ENCODE measurements around the gene FYCO1.
A peak's percentile ranks its signal among the peaks of the same experiment; 100 is the strongest.

Gene FYCO1

DNA sequence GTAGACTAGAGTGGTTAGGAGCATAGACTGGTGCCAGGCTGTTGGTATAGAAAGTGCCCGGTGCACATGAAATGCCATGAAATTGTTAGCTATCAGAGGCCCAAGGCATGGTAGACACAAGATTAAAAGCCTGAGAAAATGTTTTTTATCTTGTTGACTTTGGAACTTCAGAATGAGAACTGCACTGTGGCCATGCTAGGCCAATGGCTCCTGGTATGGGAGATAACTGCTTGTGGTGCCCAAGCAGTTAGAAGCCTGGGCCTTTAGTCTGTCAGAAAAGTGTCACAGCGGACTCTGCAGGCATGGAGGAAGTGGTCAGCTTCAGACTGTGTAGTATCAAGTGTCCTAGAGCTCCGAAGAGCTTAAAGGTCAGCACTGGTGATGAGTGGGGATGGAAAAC, 11.9 kb downstream of the FYCO1 start:
- DNase-seq, result no peak

DNA sequence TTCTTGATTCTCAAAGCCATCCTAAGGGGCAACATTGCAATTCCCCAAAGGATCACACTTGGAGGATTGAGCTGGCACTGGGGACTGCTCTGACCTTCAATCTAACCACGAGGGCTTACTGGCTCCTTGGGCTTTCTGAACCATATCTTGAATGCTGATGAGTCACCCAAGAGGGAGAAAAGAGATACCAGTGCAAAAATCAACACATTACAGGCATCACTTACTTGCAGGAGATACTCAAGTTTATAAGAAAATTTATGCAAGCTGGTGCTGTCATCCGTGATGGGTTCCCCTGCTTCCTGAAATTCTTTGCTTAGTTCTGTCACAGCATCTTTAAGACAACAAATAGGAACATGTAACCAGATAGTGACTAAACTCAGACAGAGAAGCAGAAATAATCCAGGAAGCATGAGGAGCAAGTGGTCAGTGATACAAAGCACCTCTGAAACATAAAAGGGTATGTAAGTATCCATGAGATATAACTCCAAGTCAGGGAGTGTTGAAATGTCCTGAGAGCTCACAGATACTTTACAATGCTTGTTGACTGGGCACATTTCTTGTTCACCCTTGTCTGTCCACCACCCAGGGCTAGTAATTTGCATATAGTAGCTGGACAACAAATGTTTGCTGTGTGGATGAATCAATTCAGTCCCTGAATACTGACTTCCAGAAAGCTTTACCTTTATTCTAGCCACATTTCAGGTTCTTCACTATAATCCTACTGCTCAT, 14.1 kb downstream of the FYCO1 start:
- no peak for DNase-seq

DNA sequence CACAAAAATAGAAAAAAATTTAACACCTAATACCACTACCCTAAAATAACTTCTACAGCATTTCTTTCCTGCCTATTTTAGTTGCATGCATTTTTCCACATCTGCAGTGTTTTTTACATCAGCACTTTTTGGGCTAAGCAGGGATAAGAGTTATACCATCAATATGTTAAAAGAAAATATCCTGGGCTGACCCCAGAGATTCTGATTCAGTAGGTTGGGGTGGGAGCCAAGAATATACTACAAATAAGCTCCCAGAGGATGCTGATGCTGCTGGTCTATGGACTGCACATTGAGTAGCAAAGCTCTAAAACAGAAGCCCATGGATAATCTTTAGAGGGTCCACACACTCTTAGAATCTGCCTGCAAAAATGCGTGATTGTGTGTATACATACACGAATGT, 14.8 kb downstream of the FYCO1 start:
- DNase-seq, result no peak

DNA sequence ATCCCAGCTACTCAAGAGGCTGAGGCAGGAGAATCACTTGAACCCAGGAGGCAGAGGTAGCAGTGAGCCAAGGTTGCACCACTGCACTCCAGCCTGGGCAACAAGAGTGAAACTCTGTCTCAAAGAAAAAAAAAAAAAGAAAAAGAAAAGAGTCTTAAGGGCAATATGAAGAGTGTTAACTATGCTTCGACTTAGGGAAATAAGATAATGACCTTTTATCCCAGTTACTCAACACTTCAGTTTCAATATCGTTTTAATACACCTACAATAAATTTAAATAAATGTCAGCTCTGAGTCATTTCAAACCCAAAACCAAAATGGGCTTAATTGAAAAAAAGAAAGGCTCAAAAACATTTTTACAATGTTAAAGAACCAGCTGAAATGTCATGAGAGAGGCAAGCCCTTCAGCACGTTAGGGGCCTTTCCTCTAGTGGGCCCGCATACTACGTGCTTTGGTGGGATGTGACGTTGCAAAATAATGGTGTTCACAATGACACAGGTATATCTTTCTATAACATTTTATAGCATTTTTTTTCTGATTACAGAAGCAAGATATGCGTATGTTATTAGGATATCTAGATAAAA, 15.3 kb downstream of the FYCO1 start:
- no peak for DNase-seq

DNA sequence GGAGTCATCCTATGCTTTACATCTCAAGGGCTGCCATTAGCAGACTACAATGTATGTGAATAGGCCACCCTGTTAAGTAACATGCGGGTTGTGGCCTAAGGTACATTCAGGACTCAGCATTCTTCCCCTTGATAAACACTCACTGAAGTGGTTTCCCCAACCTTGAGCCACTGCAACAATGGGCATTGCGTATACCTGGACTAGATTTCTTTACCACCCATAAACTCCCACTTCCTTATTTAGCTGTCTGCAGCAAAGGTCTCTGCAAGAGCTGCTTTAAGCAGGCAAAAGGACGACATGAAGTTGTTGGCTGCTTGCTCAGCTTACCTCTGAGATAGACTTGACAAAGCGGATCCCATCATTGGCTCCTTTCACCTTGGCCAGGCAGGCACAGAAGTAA, 16.2 kb downstream of the FYCO1 start:
- DNase-seq, result no peak

DNA sequence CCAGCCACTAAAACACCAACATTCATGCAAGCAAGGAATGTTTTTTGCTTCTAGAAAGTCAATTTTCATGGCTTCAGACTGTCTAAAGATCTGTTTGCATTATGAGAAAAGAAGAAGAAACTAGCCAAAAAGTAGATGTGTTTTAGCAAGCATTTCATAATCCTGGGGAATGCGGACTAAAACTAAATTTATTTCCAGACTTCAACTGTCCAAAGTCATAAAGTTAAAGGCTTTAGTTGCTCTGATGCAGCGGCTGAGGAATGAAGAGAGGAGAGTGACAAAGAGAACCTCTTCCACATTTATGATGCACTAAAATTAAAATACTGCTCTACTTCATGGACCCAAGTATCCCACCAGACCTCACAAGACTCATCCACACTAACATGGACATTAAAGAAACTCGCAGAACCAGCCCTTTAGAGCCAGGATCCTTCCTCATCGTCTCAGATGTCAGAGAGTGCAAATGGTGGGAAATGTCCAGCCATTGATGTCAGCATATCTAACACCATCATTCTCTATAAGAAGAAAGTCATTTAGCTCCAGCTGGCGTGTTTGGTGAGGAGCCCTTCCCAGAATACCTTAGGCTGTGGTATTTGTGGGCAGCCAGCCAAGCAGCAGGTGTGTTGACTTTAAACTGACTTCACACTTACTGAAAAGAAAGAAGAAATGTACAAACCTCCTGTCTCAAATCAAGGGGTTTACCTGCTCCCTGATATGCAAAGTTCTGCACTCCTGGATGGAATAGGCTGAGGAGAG, 17.4 kb downstream of the FYCO1 start:
- peak; percentile 2 for DNase-seq

DNA sequence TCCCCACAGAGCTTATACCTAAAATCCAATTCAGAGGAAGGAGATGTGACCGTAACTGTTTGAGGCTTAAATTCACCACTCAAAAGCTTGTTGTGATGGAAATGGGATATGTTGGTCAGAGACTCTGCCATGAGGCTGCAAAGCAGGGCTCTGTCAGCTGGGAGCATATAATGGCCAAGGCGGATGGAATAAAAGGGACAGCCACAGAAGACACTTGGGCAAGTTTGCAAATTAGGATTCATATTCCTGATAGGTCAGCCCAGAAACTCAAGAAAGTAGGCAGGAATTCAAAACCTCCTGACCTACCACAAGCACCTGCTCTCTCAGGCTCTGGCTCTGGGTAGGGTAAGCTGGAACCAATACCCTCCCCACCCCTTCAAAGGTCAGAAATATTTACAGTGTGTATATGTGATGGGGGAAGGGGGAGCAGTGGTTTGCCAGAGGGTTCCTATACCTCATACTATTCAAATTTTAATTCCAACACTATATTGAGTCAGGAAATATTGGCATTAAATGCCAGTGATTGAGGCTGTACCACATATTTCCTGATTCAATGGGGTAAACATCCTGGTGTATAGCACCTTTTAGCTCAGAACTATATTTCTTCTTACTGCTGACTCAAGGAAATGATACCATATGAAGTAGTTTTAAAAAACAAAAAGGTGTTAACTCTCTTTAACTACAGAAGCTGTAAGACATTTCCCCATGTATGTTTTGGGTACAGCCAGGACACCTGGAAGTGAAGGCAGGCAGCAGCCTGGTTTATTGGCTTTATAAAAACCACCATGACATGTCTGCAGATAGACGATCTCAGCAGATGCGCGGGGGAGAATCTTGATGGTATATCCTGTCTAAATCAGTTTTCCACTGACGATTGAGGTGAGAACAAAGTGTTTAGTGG, 19.2 kb downstream of the FYCO1 start:
- DNase-seq, result no peak

DNA sequence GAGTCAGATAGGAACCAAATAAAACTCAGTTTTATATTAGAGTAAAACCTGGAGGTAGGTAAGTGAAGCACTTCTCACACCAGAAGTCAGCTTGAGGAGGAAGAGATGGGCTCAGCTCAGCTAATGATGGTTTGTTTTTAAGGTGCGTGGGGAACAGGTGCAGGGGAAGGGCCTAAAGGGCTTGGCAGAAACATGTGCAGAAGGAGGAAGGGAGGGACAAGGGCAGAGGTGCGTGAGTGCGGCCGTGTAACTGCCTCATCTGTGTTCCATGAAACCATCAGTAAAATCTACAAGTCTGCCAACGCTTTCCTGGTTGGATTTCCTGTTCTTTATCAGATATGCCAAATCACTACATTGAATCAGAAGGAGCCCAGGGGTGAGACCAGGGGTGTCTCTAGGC, 19.9 kb downstream of the FYCO1 start:
- no peak for DNase-seq

DNA sequence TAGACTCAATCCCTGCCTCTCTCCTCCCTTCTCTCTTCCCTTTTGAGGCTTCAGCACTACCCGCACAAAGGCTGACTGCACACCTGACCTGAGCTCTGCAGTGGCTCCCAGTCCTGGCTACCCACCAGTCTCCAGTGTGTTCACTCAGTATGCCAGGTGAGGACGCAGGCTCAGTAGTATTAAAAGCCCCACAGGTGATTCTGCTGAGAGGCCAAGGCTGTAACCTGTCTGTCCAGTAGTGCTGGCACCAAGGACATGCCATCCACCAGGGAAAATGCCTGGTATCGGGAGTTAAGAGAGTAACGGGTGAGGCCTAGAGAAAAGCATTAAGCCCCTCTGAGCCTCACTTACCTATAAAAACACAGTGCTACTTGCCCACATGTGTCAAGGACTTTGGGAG, 20.9 kb downstream of the FYCO1 start:
- no peak for DNase-seq

DNA sequence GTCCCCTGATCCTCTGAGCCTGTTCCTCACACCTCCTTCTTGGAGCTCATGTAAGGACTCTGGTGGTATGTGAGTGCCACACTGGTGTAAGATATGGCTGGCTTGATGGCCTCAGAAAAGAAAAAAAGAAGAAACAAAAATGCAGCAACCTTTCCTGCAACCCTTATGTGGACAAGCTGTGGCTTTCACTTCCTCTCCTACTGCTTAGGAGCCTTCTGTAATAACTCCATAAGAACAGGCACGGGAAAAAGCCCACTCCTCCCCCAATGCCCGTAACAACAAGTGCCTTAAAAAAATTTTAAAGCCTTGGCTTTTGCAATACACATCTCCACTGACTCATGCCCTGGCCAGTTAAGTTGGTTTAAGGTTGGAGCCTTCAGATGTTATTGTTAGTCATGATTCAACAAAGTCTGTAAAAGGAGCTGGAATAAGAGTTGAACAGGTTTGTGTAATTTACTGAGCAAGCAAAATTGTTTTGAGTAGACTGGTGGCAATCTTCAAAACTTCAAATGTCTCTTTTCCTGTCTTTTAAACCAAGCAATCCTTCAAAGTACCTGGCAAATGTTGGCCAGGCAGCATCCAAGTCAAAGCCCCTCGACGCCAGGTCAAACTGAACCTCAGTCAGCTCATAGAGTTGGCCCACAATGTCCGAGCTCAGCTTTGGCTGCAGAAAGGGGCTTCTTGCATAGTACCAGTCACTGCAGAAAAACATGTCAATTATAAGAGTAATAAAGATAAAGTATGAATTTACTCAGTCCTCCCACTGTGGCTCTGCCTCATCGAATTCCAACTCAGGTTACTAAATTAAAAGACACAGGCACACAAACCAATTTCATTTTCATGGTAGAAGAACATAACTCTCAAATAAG, 22.9 kb downstream of the FYCO1 start:
- DNase-seq, result no peak

DNA sequence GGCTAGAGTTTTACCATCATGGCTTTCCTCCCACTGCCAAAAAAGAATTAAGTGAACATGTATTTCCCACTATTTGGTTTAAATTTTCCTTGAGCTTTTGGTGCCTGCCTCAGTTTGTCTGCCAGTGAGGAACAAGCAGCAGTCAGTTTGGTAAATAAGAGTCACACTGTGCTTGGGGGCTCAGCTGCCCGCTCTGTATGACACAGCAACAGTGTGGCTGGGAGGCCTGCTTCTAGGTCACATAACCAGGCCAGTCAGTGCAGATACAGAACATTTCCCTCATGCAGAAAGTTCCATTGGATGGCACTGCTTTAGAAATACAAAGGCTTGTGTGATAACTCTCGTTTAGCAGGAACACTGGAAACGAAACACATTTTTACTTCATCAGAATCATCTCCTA, 25.7 kb downstream of the FYCO1 start:
- DNase-seq, result no peak

DNA sequence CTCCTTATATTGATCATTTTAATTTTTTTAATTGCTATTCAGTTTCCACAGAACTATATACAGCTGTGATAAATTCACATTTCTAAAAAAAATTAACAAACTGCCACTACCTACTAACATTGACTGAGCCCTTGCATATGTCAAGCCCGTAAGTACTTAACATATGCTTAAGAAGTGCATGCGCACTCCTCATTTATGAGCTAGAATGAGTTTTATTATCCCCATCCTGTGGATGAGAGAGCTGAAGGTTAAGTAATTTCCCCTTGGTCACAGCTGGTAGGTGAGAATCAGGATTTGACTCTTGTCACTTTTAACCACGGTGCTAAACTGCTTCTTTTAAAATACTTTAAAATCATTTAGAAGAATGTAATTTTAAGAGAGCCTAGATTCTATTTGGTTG, 26.5 kb downstream of the FYCO1 start:
- DNase-seq, result no peak

DNA sequence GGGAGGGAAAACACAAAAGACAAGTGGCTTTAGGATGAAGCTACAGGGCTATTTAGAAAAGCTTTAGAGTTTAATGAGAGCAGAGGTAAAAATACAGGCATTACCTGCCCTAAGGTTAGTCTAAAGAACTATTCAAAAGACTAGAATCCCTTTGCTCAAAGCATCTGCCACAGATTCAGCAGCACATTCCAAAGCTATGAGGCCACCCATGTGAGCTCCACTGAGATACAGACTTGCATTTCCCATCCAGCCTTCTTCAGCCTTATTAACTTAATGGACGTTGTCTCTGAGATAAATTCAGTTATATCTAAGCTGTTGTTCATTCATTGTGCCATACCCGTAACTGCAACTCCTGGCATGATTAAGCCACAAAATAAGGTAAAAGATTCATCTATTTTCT, 26.9 kb downstream of the FYCO1 start:
- DNase-seq, result no peak

DNA sequence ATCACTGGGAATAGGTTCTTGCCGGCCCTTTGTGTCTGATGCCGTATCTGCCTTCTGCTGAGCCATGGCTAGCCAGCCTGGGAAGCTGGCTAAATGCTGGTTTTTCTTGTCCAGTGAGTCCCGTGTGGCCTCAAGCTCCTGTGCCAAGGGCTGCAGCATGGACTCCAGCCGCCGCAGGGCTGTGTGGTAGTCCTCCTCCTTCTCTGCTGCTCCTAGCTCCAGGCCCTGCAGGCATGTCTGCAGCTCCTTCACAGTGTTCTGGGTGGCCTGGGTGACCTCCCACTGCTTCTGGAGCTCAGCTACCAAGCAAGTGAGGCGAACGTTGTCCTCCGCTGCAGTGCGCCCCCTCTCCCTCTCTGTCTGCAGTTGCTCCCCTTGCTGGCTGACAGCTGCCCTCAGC, 27.5 kb downstream of the FYCO1 start:
- no peak for DNase-seq

DNA sequence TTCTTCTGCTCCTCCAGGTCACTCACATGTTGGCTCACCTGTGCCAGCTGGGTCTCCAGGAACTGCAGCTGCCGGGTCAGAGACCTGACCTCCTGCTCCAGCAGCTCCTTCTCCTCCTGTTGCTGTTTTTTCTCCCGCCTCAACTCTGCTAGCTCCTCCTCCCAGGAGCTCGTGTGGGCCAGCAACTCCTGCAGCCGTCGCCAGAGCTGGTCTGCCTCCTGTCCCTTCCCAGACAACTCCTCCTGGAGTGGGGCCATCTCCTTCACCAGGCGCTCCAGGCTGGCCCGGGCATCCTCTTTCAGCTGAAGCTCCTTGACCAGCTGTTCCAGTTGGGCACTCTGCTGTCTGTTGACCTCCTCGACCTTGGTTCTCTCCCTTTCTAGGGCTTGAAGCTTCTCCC, 27.9 kb downstream of the FYCO1 start:
- no peak for DNase-seq

DNA sequence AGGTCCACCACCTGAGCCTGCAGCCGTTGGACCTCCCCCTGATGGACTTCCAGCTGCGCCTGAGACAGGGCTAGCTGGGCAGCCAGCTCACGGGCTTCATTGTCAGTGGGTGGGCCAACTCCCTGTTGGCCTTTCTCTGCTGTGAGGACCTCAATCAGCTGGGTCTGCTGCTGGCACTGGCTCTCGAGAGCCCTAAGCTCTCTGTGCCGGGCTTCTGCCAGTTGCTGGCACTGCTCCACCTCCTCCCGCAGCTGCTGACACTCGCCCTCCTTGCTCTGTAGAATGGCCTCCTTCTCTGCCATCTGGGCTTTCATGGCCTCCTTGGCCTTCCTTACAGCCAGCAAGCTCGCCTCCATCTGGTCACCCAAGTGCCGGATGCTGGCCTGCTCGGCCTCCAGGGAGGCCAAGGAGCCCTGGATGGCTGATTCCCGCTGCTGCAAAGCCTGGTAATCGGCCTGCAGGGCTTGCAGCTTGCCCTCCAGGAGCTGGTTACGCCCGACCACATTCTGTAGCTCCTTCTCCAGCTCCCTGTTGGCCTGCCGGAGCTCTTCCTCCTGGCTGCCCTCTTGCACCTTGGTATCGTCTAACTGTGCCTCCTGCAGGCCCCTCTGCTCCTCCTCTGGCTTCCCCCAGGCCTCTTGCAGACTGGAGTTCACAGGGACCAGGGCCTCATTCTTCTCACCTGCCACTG, 28.5 kb downstream of the FYCO1 start:
- DNase-seq, result no peak

DNA sequence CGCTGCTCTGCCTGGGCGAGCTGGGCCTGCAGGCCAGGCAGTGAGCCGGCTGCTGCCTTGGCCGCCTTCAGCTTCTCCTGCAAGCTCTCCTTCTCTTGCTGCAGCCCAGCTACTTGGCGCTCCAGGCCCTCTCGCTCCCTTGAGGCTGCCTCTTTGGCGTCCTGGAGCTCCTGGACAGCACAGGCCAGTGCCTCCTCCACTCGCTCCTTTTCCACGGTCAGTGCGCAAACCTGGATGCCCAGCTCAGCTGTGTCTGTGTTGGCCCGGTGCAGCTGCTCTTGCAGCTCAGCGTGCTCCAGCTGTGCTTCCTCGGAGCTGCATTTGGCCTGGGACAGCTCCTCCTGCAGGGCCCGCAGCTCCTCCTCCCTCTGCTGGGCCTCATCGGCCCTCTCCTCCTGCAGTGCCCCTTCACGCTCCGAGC, 29.2 kb downstream of the FYCO1 start:
- DNase-seq, result no peak

DNA sequence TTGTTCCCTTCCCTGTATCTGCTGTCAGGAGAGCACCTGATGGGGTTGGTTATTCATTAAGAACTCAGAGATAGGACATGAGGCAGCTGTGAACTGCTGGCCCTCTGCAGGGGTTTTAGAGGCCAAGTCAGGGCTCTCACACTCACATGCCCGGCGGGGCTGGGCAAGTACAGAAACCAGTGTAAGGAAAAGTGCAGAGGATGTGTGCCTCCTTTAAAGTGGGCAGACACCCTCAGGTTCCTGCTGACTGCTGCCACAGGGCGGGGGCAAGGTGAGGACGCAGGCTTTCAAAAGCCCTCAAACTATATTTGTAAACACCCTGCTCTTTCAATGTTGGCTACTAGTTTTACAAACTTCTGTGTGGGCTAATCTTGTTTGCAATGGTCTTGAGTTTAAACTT, 30.0 kb downstream of the FYCO1 start:
- DNase-seq, result no peak

DNA sequence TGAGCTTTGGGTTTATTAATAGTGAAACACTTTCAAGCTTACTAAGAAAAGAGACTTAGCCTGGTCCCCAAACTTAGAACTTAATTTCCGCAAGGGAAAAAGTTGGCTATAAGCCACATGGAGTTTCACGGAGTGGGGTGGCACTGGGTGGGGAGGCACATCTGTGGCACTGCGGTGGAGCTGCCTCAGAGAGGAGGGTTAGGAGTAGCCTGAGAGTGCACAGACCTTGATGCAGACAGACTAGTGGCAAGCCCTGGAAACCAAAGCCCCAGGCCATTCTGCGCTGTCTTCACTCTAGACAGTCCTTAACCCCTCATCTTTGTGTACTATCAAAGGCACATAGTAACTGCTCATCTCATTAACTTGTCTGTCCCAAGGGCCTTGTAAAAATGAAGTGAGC, 30.4 kb downstream of the FYCO1 start:
- no peak for DNase-seq

DNA sequence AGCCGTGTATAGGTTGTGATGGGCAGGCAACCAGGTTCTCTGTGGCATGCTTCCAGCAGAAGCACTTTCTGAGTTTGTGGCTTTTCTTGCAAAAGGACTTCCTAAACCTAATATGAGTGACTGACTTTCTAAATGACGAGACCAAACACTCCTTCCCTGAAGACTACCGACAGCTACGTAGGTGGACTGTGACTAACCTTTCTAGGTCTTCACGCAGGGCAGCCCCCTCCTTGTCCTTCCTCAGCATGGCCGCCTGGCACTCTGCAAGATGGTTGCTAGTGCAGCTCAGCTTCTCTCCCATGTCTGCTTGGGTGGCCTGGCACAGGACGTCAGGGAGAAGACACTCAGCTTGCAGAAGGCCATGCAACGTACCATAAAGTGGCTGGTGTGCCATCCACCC, 31.5 kb downstream of the FYCO1 start:
- DNase-seq, result no peak

DNA sequence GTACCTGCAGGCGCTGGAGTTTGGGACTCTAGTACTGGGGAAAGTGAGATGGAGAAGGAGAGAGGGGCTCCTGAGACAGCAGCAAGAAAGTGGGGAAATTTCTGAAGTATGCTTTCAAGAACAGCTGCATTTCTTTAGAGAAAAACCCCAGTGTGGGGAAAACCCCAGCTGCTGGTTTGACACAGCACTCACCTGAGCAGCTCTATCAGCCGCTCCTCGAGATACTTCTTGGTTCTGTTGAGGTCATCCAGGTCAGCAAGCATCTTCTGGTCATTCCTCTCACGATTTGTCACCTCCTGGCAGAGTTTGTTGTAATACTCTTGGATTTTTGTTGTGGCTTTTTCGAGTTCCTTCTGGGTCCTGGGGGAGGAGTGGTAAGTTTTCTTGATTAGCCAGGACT, 33.6 kb downstream of the FYCO1 start:
- no peak for DNase-seq

DNA sequence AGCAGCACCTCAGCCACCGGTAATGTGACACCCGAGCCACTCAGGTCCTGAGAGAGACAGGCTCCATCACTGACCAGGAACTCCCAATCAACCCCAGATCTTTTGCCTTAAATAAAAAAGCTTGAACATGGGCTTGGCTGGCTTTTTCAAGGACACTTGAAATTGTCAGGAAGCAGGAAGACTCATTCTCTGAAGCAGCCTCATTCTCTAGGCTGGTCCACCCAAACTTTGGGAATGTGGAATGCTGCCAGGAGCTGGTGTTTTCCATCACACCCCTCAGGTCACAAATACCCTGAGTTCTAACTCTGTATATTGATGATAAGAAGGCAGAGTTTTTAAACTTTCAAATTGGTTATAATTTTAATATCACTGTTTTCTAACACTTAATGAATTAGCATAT, 35.3 kb downstream of the FYCO1 start:
- no peak for DNase-seq

Data from NCI-H774 (cell line).